Measurements from ENCODE around the gene GBA2.

Gene GBA2

DNA sequence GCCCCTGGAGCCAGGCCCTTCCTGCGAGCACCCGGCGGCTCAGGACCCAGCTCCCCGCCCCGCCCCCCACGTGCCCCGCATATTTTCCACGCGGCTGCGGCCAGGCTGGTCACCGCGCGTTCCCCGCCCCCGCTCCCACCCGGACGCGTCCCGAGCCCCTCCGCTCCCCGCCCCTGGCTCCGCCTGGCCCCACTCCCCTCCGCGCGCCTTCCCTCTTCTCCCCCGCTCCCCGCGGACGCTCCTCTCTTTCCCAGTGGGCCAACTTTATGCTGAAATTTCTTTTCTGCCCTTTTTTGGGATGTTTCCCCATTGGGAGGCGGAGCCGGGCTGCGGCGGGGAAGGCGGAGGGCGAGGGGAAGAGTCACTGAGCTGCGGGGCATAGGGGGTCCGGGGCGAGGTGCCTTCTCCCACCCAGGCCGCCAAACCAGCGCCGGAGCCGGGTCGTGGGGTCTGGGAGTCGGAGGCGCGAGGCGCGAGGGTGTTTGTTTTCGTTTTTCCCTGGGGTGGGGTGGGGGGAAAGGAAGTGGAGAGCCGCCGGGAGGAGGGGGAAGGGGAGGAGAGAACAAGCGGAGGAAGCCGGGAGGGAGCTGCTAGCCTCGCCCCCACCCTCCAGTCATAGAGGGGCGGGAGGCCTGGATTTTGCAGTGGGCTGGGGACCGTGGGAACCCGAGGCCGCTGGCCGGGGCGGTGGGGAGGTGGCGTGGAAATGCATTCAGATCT lies 58.3 kb downstream of the GBA2 start:
- no peak for DNase-seq

DNA sequence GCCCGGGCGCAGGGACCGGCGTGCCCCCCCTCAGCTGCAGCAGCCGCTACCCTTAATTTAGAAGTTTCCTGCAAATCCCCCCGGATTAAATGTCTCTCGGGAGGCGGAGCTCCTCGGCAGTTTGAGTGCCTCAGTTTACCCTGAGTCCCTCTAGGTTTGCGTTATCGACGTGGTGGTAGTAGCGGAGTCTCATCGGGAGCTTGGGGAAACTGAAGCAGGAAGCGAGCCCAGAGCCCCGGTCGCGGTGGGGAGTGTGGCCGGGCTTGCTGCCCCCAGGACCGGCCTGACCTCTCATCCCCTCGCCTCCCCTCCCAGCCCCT lies 58.8 kb downstream of the GBA2 start:
- no peak for DNase-seq

DNA sequence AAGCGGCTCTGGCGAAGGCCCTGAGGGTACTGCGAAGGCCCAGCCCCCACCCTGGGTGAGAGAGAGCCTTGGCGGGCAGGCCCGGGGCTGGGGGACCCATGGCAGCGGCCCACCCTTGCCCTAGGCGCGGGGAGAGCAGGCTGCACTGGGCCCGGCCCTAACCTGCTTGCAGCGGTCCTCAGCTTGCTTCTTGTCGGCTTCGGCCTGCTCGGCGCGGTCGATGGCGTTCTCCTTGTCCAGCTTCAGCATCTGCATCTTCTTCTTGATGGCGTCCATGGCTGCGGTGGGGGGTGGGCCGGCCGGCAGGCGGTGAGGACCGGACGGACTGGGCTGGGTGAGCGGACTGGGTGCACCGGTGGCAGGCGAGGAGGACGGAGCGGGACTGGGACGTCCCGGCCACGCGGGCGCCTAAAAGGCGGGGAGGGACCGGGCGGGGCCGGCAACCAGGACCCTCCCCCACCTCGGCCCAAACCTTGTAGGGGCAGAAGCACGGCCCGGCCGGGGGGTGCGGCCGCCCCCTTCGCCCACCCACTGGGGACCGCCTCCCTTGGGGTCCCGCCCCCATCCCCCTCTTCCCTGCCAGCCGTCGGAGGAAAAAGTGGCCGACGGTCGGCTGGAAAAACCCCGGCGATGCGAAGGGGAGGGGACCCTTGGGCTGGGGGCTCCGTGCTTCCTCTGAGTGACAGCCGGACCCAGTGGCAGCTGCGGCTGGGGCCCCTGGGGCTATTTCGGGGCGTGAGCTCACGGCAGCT lies 59.3 kb downstream of the GBA2 start, which contains the start of gene TPM2:
TSS of gene TPM2 (minus strand) at position 384 of the 752 bp plus-strand sequence. CDS start at position 276, 108 bp downstream.
- no peak for DNase-seq

DNA sequence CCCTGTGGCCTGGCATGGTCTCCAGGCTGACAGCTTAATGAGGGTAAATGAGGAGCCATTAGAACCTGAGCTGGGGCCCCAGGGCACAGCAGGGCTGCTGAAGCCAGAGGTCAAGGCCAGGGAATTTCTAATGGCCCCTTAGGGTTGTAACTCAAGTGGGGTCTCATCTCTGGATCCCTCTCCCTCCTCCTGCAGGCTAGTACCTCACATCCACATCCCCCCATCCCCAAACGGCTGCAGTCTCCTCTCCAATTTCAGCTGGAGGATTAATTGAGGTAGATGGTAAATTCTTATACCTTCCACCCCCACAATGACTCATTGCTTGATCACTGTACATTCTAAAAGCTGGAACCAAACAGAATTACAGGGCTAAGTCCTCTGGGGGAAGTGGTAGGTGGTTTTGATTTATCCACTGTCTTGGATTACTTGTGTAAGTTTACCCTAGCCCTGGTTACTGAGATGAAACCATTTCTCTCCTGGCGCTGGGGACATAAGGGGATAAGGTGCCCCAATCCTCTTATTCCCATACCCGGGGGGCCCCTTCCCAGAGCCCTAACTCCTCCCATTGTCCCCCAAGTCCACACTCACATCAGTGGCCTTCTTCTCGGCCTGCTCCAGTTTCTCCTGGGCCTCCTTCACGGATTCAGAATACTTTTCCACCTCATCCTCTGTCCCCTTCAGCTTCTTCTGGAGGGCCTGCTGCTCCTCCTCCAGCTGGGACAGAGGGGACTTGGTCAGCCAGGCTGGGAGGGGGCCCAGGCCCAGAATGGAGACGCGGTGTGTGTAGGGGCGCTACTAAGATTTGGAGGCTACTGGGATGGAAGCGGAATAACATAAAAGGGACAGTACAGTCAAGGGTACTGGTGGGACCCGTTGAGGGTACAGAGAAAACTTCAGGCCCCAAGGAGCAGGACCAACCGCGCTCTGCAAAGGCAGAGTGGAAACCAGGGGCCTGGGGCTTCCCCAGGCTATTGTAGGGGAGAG lies 60.2 kb downstream of the GBA2 start:
- DNase-seq: no peak

GRCh38 chr9:35687972-35688557 lies 61.0 kb downstream of the GBA2 start:
- DNase-seq: no peak

DNA sequence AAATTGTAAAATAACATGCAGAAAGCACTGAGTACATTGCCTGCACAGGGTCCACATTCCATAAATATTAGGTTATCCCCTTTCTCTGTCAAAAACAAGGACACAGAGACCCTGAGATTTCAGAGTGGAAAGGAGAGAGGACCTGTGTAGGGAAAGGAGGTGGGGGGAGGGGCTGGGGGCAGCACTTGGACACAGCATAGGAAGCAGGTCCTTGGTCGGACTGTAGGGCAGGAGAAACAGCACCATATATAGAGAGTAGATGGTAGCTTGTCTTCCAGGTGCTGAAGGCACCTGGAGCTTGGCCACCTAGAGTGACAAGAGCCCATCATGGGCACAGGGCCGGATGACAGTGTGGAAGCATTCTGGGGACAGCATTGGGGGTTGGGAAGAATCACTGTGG lies 61.7 kb downstream of the GBA2 start:
- no peak for DNase-seq

Measured in effector CD4-positive, alpha-beta T cell (primary cell).